TTC549 (cell line): ENCODE measurements around the gene TMEM231.
"Not testable (repeated sequence)": the region's sequence is repeated elsewhere in the genome, so short reads cannot be mapped to it uniquely, and the experiment has no call there.

Experiments
- FAIRE-seq: peaks from 2 replicates; lab custom pipeline; 2012; peaks lifted over from hg19 to GRCh38; lab: Jason Lieb, UNC

Gene TMEM231, protein sequence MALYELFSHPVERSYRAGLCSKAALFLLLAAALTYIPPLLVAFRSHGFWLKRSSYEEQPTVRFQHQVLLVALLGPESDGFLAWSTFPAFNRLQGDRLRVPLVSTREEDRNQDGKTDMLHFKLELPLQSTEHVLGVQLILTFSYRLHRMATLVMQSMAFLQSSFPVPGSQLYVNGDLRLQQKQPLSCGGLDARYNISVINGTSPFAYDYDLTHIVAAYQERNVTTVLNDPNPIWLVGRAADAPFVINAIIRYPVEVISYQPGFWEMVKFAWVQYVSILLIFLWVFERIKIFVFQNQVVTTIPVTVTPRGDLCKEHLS

DNA sequence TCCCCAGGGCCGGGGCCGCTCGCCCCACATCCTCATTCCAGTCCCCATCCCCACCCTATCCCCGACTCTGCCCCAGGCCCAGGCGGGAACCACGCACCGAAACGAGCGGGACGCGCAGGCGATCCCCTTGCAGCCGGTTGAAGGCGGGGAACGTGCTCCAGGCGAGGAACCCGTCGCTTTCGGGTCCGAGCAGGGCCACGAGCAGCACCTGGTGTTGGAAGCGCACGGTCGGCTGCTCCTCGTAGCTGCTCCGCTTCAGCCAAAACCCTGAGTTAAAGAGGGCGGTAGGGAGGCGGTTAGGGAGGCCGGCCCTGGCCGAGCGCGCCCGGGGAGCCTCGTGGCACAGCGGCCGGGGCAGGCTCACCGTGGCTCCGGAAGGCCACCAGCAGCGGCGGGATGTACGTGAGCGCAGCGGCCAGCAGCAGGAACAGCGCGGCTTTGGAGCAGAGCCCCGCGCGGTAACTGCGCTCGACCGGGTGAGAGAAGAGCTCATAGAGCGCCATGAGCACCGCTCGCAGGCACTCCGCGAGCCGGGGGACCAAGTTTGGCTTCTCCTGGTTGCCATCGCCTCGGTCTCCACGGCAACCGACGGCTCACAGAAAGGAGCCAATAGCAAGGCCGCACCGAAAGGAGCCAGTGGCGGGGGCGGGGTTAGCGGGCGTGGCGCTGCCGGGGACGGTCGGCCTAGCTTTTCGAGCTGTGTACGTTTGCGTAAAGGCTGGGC is at the start of gene TMEM231:
Gene TMEM231, minus strand, starts transcription at position 546 of the 724 bp plus-strand sequence. Its CDS starts 43 bp downstream, at position 503.
- FAIRE-seq = peak; percentile 81

GRCh38 chr16:75603241-75603640 is 47.2 kb upstream of the TMEM231 start:
- FAIRE-seq = no peak

GRCh38 chr16:75599452-75600277 is 43.6 kb upstream of the TMEM231 start:
- no peak for FAIRE-seq

- FAIRE-seq = no peak
These were observed 38.1 kb upstream of the TMEM231 start for GRCh38 chr16:75593825-75594820.

- FAIRE-seq = no peak
These were observed 37.3 kb upstream of the TMEM231 start for GRCh38 chr16:75593308-75593707.

- FAIRE-seq = not testable (repeated sequence)
These were observed 35.9 kb upstream of the TMEM231 start for GRCh38 chr16:75591927-75592326.

DNA sequence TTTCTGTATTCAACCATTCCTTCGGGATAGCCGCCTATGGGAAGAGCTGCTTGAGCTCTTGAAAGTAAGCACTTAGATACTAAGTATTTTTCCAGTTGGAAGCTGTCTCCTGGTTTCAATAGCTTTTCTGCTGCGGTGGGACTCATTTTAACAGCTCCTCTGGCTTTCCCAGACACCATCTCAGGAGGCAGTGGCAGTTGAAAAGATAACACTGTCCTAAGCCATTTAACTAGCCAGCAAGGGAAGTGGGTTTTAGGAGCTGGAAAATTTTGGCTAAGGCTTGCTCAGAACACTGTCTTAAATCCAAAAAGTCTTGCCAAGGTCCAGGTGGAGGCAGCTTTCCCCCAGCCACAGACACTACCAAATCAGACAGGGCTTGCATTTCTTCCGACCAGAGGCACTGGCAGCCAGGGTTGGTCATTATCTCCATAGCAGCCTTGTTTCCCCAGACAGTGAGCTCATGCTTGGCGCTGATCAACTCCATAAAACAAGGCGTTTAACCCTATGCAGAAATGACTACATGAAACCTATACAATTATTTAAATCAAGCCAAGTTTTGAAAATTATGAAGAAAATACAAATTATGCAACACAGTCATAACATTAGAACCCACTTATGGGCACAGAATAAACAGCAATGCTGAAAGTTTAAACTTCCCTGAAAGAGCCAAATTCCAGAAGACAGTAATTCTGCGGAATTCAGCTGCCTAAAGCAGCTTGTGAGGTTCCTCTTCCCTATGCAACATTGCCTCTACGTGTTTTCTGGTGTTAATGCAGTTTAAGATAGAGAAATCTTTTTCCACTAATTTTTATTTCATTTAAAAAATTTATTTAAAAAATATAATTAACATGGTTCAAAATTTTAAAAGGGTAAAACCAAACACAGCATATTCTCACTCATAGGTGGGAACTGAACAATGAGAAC is 35.1 kb upstream of the TMEM231 start:
- no peak for FAIRE-seq

GRCh38 chr16:75589306-75589705 is 33.3 kb upstream of the TMEM231 start:
- FAIRE-seq = no peak

GRCh38 chr16:75588716-75589115 is 32.7 kb upstream of the TMEM231 start:
- no peak for FAIRE-seq

DNA sequence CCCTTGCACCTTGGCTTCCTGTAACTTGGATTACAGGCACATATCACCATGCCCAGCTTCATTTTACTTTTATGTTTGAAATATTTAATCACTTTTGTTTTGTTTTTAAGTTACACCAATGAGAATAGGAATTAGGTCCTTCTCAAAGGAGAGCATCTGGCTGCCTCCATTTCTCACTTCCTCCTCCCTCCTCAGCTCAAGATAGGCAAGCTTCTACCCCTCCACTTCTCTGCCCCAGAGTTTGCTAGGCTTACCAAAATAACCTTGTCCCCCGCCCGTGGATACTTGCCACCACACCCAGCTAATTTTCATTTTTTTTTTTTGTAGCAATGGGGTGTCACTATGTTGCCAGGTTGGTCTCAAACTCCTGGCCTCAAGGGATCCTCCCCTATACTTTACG is 28.1 kb upstream of the TMEM231 start:
- no peak for FAIRE-seq

DNA sequence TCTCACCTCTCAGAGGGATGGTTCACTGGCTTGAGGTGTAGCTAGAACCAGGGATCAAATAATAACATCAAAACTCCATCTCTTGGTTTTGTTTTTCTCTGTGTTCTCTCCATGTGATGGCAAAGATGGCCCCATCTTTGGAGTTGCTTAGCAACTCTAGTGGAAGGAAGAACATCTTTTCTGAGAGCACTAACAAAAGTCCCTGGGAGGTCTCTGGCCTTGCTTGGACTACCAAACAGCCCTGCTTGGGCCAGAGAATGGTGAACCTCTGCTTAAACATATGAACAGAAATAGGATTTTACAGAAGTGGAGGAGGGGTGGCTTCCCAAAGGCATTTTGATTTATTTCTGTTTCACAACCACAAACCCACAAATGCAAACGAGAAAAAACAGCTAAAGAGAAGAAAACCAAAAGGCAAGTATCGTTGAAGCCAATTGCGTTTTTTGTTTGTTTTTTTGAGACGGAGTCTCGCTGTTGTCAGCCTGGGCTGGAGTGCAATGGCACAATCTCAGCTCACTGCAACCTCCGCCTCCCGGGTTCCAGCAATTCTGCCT is 23.3 kb upstream of the TMEM231 start:
- no peak for FAIRE-seq

GRCh38 chr16:75578725-75579124 is 22.7 kb upstream of the TMEM231 start:
- FAIRE-seq = no peak

- FAIRE-seq = no peak
These were observed 22.2 kb upstream of the TMEM231 start for GRCh38 chr16:75578212-75578611.

DNA sequence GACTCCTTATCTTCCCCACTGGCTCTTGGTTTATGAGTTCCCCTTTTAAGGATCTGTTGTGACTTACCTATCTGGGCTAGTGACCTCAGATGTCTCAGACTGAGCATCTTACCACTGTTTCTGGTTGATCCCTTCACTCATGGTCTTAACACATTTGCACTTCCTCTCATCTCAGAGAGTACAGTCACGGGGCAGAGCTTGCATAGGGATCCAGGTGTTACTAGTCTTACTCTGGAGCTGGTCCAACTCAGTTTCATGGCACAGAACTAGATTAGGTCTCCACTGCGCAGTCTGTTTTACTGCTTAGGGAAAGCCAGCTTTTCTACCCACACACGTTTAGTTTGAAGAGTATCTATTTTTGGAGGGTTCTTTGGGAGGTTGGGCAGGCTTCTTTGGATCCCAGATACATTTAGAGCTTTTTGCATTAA is 20.3 kb upstream of the TMEM231 start:
- no peak for FAIRE-seq

- FAIRE-seq = no peak
These were observed 19.9 kb upstream of the TMEM231 start for GRCh38 chr16:75575958-75576357.

DNA sequence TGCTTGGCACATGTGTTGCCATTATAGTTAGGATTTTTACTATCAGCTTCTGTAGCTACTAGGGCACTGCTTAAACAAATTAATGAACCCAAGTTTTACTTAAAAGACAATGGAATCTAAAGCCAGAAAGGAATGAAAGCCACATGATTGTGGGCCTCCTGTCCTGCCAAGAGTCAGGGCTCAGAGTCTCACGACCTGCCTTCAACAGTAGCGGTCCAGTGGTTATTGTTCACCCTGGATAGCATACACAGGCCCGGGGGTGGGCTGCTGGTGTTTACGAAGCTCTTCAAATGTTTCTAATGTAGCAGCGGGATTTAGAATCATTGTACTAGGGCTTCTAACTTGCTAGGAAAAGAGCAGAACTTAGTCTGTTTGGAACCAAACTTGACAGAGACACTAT is 17.9 kb upstream of the TMEM231 start:
- FAIRE-seq = no peak

DNA sequence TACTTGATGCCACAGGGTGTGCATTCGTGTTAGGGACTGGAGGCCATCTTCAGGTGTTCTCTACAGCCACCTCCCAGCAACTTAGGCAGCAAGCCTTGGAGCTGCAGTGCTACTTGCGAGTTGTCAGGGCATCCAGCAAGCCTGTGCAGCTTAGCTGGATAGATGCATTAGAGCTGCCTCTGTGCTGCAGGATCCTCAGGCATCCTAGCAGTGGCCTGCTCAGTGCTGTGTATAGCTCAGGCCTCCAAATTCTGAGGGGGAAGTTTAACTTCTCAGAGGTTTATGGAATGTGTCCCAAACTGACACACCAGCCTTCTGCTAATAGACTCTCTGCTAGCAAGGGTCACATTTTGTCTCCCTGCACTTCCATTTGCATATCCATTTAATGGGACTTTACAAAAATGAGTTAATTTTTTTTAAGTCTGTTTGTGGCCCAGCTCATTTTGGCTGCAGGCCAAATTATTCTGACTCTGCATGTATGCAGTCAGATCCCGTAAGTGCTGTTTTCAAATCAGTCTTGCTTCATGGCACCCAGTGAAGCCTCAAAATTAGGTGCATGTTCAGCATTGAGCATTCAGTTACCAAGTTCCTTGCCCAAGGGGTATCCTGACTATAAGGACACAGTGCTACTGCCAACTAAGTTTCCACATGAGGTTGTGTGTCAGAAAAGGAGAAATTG is 17.0 kb upstream of the TMEM231 start:
- FAIRE-seq = no peak

DNA sequence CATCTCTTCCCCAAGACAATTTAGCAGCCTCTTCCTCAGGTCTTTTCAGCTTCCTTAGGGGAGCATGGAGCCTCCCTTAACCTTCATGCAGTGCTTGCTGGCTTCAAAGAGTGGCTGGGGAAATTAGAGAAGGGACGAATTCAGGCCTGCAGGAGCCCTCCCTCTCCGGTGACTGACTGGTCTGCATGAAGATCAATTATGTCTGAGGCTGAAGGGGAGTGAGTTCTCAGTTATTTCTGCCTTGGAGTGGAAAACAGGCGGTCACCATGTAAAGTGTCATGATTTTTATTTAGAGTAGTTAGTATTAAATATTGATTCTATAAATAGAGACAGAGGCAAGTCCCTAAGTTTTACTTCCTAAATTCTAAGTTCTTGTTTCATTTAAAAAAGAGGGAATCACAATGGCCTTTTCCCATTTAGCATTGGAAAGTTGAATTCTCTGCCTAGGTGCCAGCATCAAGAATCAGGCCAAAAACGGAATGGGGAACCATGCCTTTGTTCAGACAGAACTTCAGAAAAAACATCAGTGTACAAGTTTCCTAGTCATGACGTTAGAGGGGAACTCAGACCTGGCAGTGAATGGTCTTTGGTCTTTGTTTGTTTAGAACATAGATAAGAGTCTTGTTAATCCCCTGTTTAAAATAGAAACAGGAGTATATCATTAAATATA is 14.5 kb upstream of the TMEM231 start:
- FAIRE-seq = no peak

- no peak for FAIRE-seq
These were observed 11.9 kb upstream of the TMEM231 start for GRCh38 chr16:75567911-75568310.
